ENCODE data around the gene CEPT1.

The CEPT1 gene

DNA sequence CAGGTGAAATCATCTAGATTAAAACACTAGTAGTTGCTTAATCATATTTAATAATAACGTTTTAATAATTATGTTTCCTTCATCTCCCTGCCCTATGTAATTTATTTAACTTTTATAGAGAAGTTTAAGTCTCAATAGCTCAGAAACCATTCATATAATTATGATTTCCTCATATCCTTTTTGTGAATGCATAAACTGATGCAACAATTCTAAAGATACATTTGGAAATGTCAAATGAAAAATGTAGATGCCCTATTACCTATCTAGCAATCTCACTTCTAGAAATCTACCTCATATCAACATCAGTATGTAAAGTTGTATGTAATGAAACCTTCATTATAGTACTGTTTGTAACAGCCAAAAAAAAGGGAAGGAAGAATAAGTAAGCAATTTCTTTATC, 10.6 kb upstream of the CEPT1 start:
- Histone ChIP-seq H3K4me3 (ENCODE audit: low read length) (no peak overlapping the region), H3K9ac (ENCODE audit: low read length) (no peak overlapping the region), H3K27me3 (replicated peaks; ENCODE audit: control insufficient read depth, insufficient read depth, low read length) (no peaks in the 10 kb centered on the region), H3K4me1 (ENCODE audit: control insufficient read depth, insufficient read depth, low read length) (peaks cover 7% of the 10 kb centered on the region), H3K9me3 (ENCODE audit: control insufficient read depth, low read length) (no peaks in the 10 kb centered on the region), H3K36me3 (ENCODE audit: control insufficient read depth, insufficient read depth, low read length, severe bottlenecking) (peaks cover 80% of the 10 kb centered on the region)
- DNase-seq (ENCODE audit: low read depth): no peak

- Histone ChIP-seq H3K9me3 (ENCODE audit: control insufficient read depth, low read length) (no peaks in the 10 kb centered on the region), H3K27me3 (replicated peaks; ENCODE audit: control insufficient read depth, insufficient read depth, low read length) (no peaks in the 10 kb centered on the region), H3K9ac (ENCODE audit: low read length) (no peak overlapping the region), H3K4me3 (ENCODE audit: low read length) (no peak overlapping the region), H3K4me1 (ENCODE audit: control insufficient read depth, insufficient read depth, low read length) (peaks cover 14% of the 10 kb centered on the region), H3K36me3 (ENCODE audit: control insufficient read depth, insufficient read depth, low read length, severe bottlenecking) (peaks cover 76% of the 10 kb centered on the region)
- DNase-seq (ENCODE audit: low read depth): no peak
Observed at GRCh38 chr1:111131693-111132092, 8.3 kb upstream of the CEPT1 start.

DNA sequence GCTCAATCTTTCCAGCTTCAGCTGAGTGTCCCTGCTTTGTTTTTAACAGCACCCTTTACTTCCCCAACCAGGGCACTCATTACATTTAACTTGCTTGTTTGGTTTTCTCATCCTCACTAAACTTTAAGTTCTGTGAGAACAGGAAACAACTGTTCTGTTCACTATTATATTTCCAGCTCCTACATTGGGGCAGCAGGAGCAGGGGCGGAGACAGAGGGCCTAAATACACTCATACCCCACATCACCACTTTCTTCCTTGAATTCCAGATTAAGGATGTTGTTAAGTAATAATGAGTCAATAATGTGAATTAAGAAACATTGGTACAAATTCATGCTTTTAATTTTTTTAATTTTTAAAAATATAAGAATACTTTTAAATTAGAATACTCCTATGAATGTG, 6.2 kb upstream of the CEPT1 start:
- Histone ChIP-seq H3K9ac (ENCODE audit: low read length) (no peak overlapping the region), H3K36me3 (ENCODE audit: control insufficient read depth, insufficient read depth, low read length, severe bottlenecking) (peaks cover 65% of the 10 kb centered on the region)
- DNase-seq (ENCODE audit: low read depth): no peak

DNA sequence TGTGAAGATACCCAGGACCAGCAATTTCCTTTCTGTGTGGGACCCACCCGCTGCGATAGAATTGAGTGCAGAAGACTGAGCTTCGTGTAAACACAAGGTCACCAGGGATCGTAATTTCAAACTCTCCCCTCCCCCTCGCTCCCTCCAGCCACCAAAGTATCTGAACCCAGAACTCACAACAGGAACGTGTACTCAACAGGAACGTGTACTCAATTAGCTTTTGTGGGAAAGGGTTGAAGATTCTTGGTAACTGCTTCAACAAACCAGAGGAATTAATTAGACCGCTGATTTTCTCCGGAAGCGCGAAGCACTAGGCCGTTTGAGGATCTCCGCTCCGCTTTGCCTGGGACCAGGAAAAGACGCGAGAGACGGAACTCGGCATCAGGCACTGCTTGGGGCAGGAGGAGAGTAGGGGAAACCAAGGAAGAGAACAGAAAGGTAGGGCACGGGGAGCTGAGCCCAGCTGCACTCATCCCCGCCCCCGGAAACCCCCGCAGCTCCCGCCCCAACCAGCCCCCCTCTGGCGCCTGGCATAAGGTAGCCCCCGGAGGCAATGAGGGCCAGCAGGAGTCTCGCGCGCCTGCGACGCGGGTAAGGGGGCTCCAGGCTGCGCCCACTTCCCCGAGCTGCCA, 583 bp upstream of the CEPT1 start:
- no peaks in the 10 kb centered on the region for H3K27me3 ChIP-seq (replicated peaks; ENCODE audit: control insufficient read depth, insufficient read depth, low read length)
- no peaks in the 10 kb centered on the region for H3K9me3 ChIP-seq (ENCODE audit: control insufficient read depth, low read length)
- peaks cover 29% of the 10 kb centered on the region for H3K36me3 ChIP-seq (ENCODE audit: control insufficient read depth, insufficient read depth, low read length, severe bottlenecking)
- H3K9ac ChIP-seq (ENCODE audit: low read length): peak overlapping the region; percentile 98
- H3K4me3 ChIP-seq (ENCODE audit: low read length): peak overlapping the region; percentile 99
- peaks cover 47% of the 10 kb centered on the region for H3K4me1 ChIP-seq (ENCODE audit: control insufficient read depth, insufficient read depth, low read length)
- DNase-seq (ENCODE audit: low read depth): peak; percentile 79

More for the DNA sequence above, 6.2 kb upstream of the CEPT1 start:
- peaks cover 28% of the 10 kb centered on the region for H3K4me1 ChIP-seq (ENCODE audit: control insufficient read depth, insufficient read depth, low read length)
- no peak overlapping the region for H3K4me3 ChIP-seq (ENCODE audit: low read length)
- H3K9me3 ChIP-seq (ENCODE audit: control insufficient read depth, low read length): no peaks in the 10 kb centered on the region
- no peaks in the 10 kb centered on the region for H3K27me3 ChIP-seq (replicated peaks; ENCODE audit: control insufficient read depth, insufficient read depth, low read length)

DNA sequence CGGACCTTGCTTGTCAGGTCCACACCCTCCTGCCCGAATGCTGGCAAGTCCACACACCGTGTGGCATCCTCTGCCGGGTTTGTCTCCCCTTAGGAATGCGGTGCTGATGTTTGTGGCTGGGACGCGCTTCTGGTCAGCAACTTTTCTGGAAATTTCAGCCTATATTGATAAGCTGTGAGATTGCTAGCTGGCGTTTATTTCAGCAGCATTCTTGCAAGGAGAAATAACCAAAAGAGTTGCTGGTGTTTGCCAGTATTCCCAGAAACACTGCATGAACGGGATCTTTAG, 601 bp downstream of the CEPT1 start:
- Histone ChIP-seq H3K4me1 (ENCODE audit: control insufficient read depth, insufficient read depth, low read length) (peaks cover 40% of the 10 kb centered on the region), H3K9ac (ENCODE audit: low read length) (peak overlapping the region; percentile 98), H3K4me3 (ENCODE audit: low read length) (peak overlapping the region; percentile 99), H3K27me3 (replicated peaks; ENCODE audit: control insufficient read depth, insufficient read depth, low read length) (no peaks in the 10 kb centered on the region), H3K36me3 (ENCODE audit: control insufficient read depth, insufficient read depth, low read length, severe bottlenecking) (peaks cover 24% of the 10 kb centered on the region), H3K9me3 (ENCODE audit: control insufficient read depth, low read length) (no peaks in the 10 kb centered on the region)
- DNase-seq (ENCODE audit: low read depth): peak; percentile 78

GRCh38 chr1:111141245-111142220, 1.5 kb downstream of the CEPT1 start:
- peak overlapping the region; percentile 98 for H3K9ac ChIP-seq (ENCODE audit: low read length)
- H3K9me3 ChIP-seq (ENCODE audit: control insufficient read depth, low read length): no peaks in the 10 kb centered on the region
- DNase-seq (ENCODE audit: low read depth): no peak
- H3K4me3 ChIP-seq (ENCODE audit: low read length): peak overlapping the region; percentile 99
- H3K36me3 ChIP-seq (ENCODE audit: control insufficient read depth, insufficient read depth, low read length, severe bottlenecking): peaks cover 21% of the 10 kb centered on the region
- H3K4me1 ChIP-seq (ENCODE audit: control insufficient read depth, insufficient read depth, low read length): peaks cover 43% of the 10 kb centered on the region
- H3K27me3 ChIP-seq (replicated peaks; ENCODE audit: control insufficient read depth, insufficient read depth, low read length): no peaks in the 10 kb centered on the region

- DNase-seq (ENCODE audit: low read depth): no peak
- Histone ChIP-seq H3K9ac (ENCODE audit: low read length) (peak overlapping the region; percentile 98), H3K36me3 (ENCODE audit: control insufficient read depth, insufficient read depth, low read length, severe bottlenecking) (peaks cover 14% of the 10 kb centered on the region), H3K27me3 (replicated peaks; ENCODE audit: control insufficient read depth, insufficient read depth, low read length) (no peaks in the 10 kb centered on the region), H3K4me1 (ENCODE audit: control insufficient read depth, insufficient read depth, low read length) (peaks cover 44% of the 10 kb centered on the region), H3K4me3 (ENCODE audit: low read length) (peak overlapping the region; percentile 99), H3K9me3 (ENCODE audit: control insufficient read depth, low read length) (no peaks in the 10 kb centered on the region)
Observed at GRCh38 chr1:111142356-111142975, 2.4 kb downstream of the CEPT1 start.

GRCh38 chr1:111145542-111145941, 5.5 kb downstream of the CEPT1 start:
- no peak overlapping the region for H3K4me3 ChIP-seq (ENCODE audit: low read length)

GRCh38 chr1:111145963-111146768, 6.1 kb downstream of the CEPT1 start:
- Histone ChIP-seq H3K36me3 (ENCODE audit: control insufficient read depth, insufficient read depth, low read length, severe bottlenecking) (peaks cover 44% of the 10 kb centered on the region), H3K9ac (ENCODE audit: low read length) (no peak overlapping the region), H3K27me3 (replicated peaks; ENCODE audit: control insufficient read depth, insufficient read depth, low read length) (no peaks in the 10 kb centered on the region), H3K4me1 (ENCODE audit: control insufficient read depth, insufficient read depth, low read length) (peaks cover 27% of the 10 kb centered on the region), H3K9me3 (ENCODE audit: control insufficient read depth, low read length) (no peaks in the 10 kb centered on the region), H3K4me3 (ENCODE audit: low read length) (no peak overlapping the region)
- no peak for DNase-seq (ENCODE audit: low read depth)

More at GRCh38 chr1:111145542-111145941, 5.5 kb downstream of the CEPT1 start:
- Histone ChIP-seq H3K27me3 (replicated peaks; ENCODE audit: control insufficient read depth, insufficient read depth, low read length) (no peaks in the 10 kb centered on the region), H3K9ac (ENCODE audit: low read length) (no peak overlapping the region), H3K36me3 (ENCODE audit: control insufficient read depth, insufficient read depth, low read length, severe bottlenecking) (peaks cover 41% of the 10 kb centered on the region), H3K4me1 (ENCODE audit: control insufficient read depth, insufficient read depth, low read length) (peaks cover 28% of the 10 kb centered on the region), H3K9me3 (ENCODE audit: control insufficient read depth, low read length) (no peaks in the 10 kb centered on the region)
- no peak for DNase-seq (ENCODE audit: low read depth)

DNA sequence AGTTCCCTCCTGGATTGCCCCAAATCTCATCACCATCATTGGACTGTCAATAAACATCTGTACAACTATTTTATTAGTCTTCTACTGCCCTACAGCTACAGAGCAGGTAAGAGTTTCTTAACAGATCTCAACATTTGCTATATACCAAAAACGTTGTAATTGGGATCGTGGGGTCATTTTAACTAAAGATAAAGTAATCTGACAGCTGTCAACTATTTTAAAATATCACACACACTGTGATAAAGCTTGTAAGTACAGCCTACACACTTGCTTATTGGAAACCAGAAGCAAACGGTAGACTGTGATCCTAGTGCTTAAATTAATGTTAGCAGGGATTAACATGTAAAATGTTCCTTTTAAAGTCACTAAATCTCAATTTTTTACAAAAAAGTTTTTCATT, 7.9 kb downstream of the CEPT1 start:
- H3K4me3 ChIP-seq (ENCODE audit: low read length): no peak overlapping the region
- peaks cover 58% of the 10 kb centered on the region for H3K36me3 ChIP-seq (ENCODE audit: control insufficient read depth, insufficient read depth, low read length, severe bottlenecking)
- H3K9ac ChIP-seq (ENCODE audit: low read length): no peak overlapping the region
- no peaks in the 10 kb centered on the region for H3K9me3 ChIP-seq (ENCODE audit: control insufficient read depth, low read length)
- no peak for DNase-seq (ENCODE audit: low read depth)
- no peaks in the 10 kb centered on the region for H3K27me3 ChIP-seq (replicated peaks; ENCODE audit: control insufficient read depth, insufficient read depth, low read length)
- H3K4me1 ChIP-seq (ENCODE audit: control insufficient read depth, insufficient read depth, low read length): peaks cover 9% of the 10 kb centered on the region

Data from adipocyte (in vitro differentiated cells).